ENCODE results near the gene NDUFAF7. TPM values are rescaled to one million over a fixed set of nuclear protein-coding genes. Genes with fewer than 3 reads are reported as not detected.

The NDUFAF7 gene
- total RNA-seq, 4 donors from 2014 or later: 12.3 to 16.3 (median 13.4) TPM

- no peak for TF ChIP-seq EP300 (IDR thresholded peaks at IDR 0.05)
- no peak for TF ChIP-seq POLR2AphosphoS5 (IDR thresholded peaks at IDR 0.05)
- no peak for TF ChIP-seq POLR2A (IDR thresholded peaks at IDR 0.05; ENCODE audit: low read depth)
- no peak for TF ChIP-seq CTCF (IDR thresholded peaks at IDR 0.05)
- DNase-seq (ENCODE audit: extremely low spot score): no peak
- Histone ChIP-seq H3K27ac (replicated peaks in 1 of 4) (peak overlapping the region; percentile 89 to 95 (median 94)), H3K9me3 (no peaks in the 10 kb centered on the region), H3K36me3 (peaks cover 9 to 28% (median 18%) of the 10 kb centered on the region in 4 donors), H3K4me3 (peak overlapping the region; percentile 85 to 96 (median 91)), H3K27me3 (no peaks in the 10 kb centered on the region), H3K4me1 (peaks cover 24 to 39% (median 31%) of the 10 kb centered on the region in 4 donors)
- 11% methylated on average over 18 of the region's 18 CpGs for WGBS
- intact Hi-C loops (cut with DNase I): loop anchor here (5.0 kb wide), 3 partner anchors 35 to 90 kb away; partner anchors contain the start of genes CEBPZOS, EIF2AK2 and PRKD3
Measured at GRCh38 chr2:37232131-37232933, 874 bp downstream of the NDUFAF7 start.

GRCh38 chr2:37243435-37243834 is 12.0 kb downstream of the NDUFAF7 start:
- intact Hi-C loops (cut with DNase I): no loop called here
- Histone ChIP-seq H3K36me3 (peaks cover 30 to 88% (median 57%) of the 10 kb centered on the region in 4 donors), H3K27ac (replicated peaks in 1 of 4) (no peak overlapping the region), H3K27me3 (no peaks in the 10 kb centered on the region), H3K4me3 (no peak overlapping the region), H3K4me1 (no peaks in the 10 kb centered on the region), H3K9me3 (no peaks in the 10 kb centered on the region)
- WGBS: 90% methylated on average over 4 of the region's 4 CpGs
- TF ChIP-seq POLR2A (IDR thresholded peaks at IDR 0.05; ENCODE audit: low read depth): no peak
- TF ChIP-seq EP300 (IDR thresholded peaks at IDR 0.05): no peak
- no peak for TF ChIP-seq CTCF (IDR thresholded peaks at IDR 0.05)
- TF ChIP-seq POLR2AphosphoS5 (IDR thresholded peaks at IDR 0.05): no peak
- DNase-seq (ENCODE audit: extremely low spot score): no peak

GRCh38 chr2:37244017-37244416 is 12.6 kb downstream of the NDUFAF7 start:
- DNase-seq (ENCODE audit: extremely low spot score): no peak
- Histone ChIP-seq H3K4me3 (no peak overlapping the region), H3K4me1 (no peaks in the 10 kb centered on the region), H3K36me3 (peaks cover 30 to 89% (median 59%) of the 10 kb centered on the region in 4 donors), H3K9me3 (no peaks in the 10 kb centered on the region), H3K27me3 (no peaks in the 10 kb centered on the region), H3K27ac (replicated peaks in 1 of 4) (no peak overlapping the region)
- intact Hi-C loops (cut with DNase I): no loop called here
- 77% methylated on average over 4 of the region's 4 CpGs for WGBS
- no peak for TF ChIP-seq POLR2A (IDR thresholded peaks at IDR 0.05; ENCODE audit: low read depth)
- no peak for TF ChIP-seq POLR2AphosphoS5 (IDR thresholded peaks at IDR 0.05)
- no peak for TF ChIP-seq EP300 (IDR thresholded peaks at IDR 0.05)
- no peak for TF ChIP-seq CTCF (IDR thresholded peaks at IDR 0.05)

GRCh38 chr2:37244755-37245154 is 13.3 kb downstream of the NDUFAF7 start:
- H3K27ac ChIP-seq (replicated peaks in 1 of 4): no peak overlapping the region
- 96% methylated on average over 3 of the region's 3 CpGs for WGBS
- no peak for DNase-seq (ENCODE audit: extremely low spot score)
- no peak for TF ChIP-seq POLR2A (IDR thresholded peaks at IDR 0.05; ENCODE audit: low read depth)
- H3K9me3 ChIP-seq: no peaks in the 10 kb centered on the region
- H3K4me3 ChIP-seq: no peak overlapping the region
- H3K27me3 ChIP-seq: no peaks in the 10 kb centered on the region
- H3K36me3 ChIP-seq: peaks cover 30 to 89% (median 59%) of the 10 kb centered on the region in 4 donors
- intact Hi-C loops (cut with DNase I): no loop called here
- no peaks in the 10 kb centered on the region for H3K4me1 ChIP-seq

- no peaks in the 10 kb centered on the region for H3K4me1 ChIP-seq
- H3K27ac ChIP-seq (replicated peaks in 1 of 4): no peak overlapping the region
- intact Hi-C loops (cut with DNase I): no loop called here
- TF ChIP-seq POLR2AphosphoS5 (IDR thresholded peaks at IDR 0.05) (no peak), POLR2A (IDR thresholded peaks at IDR 0.05; ENCODE audit: low read depth) (no peak), CTCF (IDR thresholded peaks at IDR 0.05) (no peak), EP300 (IDR thresholded peaks at IDR 0.05) (no peak)
- no peak overlapping the region for H3K4me3 ChIP-seq
- H3K9me3 ChIP-seq: no peaks in the 10 kb centered on the region
- no peaks in the 10 kb centered on the region for H3K27me3 ChIP-seq
- DNase-seq (ENCODE audit: extremely low spot score): no peak
- H3K36me3 ChIP-seq: peaks cover 30 to 98% (median 61%) of the 10 kb centered on the region in 4 donors
Measured at GRCh38 chr2:37246205-37246604, 14.7 kb downstream of the NDUFAF7 start.
